GM13976 (cell line): Measurements from ENCODE around the gene CLEC17A.
"Not testable (repeated sequence)": the region's sequence is repeated elsewhere in the genome, so short reads cannot be mapped to it uniquely, and the experiment has no call there.

ENCODE experiments used
- DNase-seq: peaks from one replicate; pipeline ENCODE4 v3.0.0; 2012; ENCODE audit warnings: low spot score
- in situ Hi-C: fragments of 300-500 bp; cut with MboI; formaldehyde crosslinking; loops from one replicate; pipeline ENCODE4 v1.12.0; 2022; ENCODE audit warnings: low sequenced_read_pairs, mixed read lengths, inconsistent platforms; ENCODE audit not compliant: unreplicated experiment
- TF ChIP-seq, protein P1 (sequence below): IDR thresholded peaks from 2 replicates; pipeline ENCODE4 v1.5.1; 2012; ENCODE audit warnings: borderline replicate concordance, mild to moderate bottlenecking; ENCODE audit not compliant: insufficient read depth; ENCODE audit errors: extremely low read depth, missing control alignments, control extremely low read depth

CLEC17A gene

DNA sequence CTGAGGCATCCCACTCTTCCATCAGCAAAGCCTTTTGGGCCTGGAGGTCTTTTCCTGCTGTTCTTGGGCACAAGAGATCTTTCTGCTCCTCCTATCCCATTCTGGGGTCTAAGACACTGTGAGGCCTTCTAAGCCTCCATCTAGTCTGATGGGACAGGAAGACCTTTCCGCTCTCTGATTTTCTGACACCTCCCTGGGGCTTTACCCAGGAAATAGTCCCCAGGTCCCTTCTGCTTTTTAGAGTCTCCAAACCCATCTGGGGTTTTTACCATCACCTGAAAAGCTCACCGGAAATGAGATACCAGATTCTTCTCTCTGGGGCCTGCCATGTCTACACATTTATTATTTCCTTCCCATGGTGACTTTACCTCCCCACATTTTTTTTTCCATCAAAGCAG is 21.1 kb downstream of the CLEC17A start:
- peak; percentile 77 for DNase-seq
- in situ Hi-C loops: no loop called here
- TF ChIP-seq, protein P1, sequence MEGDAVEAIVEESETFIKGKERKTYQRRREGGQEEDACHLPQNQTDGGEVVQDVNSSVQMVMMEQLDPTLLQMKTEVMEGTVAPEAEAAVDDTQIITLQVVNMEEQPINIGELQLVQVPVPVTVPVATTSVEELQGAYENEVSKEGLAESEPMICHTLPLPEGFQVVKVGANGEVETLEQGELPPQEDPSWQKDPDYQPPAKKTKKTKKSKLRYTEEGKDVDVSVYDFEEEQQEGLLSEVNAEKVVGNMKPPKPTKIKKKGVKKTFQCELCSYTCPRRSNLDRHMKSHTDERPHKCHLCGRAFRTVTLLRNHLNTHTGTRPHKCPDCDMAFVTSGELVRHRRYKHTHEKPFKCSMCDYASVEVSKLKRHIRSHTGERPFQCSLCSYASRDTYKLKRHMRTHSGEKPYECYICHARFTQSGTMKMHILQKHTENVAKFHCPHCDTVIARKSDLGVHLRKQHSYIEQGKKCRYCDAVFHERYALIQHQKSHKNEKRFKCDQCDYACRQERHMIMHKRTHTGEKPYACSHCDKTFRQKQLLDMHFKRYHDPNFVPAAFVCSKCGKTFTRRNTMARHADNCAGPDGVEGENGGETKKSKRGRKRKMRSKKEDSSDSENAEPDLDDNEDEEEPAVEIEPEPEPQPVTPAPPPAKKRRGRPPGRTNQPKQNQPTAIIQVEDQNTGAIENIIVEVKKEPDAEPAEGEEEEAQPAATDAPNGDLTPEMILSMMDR: no peak

DNA sequence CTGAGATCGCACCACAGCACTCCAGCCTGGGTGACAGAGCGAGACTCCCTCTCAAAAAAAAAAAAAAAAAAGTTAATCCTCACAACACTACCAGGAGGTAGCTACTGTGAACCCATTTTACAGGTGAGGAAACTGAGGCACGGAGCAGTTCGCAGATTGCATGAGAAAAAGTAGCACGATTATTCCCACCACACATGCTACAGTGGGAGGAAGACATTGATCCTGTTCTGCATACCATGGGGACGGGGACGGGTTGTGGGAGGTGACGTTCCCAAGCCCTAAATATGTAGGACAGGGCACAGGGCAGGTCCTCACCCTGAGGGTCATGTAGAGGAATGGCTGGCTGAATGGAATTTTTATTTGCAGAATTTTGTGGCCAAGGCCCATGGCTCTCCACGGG is 23.7 kb downstream of the CLEC17A start:
- DNase-seq: no peak
- in situ Hi-C loops: no loop called here

DNA sequence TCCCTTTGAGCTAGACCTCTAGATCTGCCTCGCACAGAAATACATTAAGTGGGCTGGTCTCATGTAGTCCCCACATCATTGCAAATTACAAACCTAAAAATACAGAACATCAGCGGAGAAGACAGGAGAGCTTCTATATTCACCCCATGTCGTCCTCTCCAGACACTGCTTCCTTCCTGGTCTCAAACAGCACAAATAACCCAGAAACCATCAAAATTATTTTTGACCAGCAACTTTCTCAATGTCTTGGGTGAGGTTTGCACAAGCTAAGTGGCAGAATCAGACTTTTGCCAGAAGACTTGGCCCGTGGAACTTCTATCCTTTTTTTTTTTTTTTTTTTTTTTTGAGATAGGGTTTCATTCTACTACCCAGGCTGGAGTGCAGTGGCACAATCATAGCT is 28.2 kb downstream of the CLEC17A start:
- TF ChIP-seq, protein P1: no peak
- in situ Hi-C loops: no loop called here
- DNase-seq: no peak

More for the DNA sequence above, 23.7 kb downstream of the CLEC17A start:
- TF ChIP-seq, protein P1: no peak

DNA sequence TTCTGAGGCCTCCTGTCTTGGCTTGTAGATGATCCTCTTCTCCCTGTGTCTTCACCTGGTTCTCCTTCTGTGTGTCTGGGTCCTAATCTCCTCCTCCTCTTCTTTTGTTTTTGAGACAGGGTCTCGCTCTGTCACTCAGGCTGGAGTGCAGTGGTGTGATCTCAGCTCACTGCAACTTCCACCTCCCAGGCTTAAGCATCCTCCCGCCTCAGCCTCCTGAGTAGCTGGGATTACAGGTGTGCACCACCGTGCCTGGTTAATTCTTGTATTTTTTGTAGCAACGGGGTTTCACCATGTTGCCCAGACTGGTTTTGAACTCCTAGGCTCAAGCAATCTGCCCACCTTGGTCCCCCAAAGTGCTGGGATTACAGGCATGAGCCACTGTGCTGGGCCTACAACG is 29.4 kb downstream of the CLEC17A start:
- DNase-seq, in situ Hi-C loops: not testable (repeated sequence)

DNA sequence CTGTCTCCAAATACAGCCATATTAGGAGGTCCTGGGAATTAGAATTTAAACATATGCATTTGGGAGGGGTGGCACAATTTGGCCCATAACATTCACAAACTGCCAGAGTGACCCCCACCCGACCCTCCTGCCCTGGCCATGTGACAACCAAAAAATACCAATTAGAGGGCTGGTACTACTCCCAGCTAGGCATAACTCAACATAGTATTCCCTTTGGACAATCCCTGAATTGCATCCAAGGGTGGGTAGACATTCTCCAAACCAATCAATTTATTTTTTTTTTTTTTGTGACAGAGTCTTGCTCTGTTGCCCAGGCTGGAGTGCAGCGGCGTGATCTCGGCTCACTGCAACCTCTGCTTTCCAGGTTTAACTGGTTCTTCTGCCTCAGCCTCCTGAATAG is 29.8 kb downstream of the CLEC17A start:
- TF ChIP-seq, protein P1: no peak
- no peak for DNase-seq
- in situ Hi-C loops: no loop called here

DNA sequence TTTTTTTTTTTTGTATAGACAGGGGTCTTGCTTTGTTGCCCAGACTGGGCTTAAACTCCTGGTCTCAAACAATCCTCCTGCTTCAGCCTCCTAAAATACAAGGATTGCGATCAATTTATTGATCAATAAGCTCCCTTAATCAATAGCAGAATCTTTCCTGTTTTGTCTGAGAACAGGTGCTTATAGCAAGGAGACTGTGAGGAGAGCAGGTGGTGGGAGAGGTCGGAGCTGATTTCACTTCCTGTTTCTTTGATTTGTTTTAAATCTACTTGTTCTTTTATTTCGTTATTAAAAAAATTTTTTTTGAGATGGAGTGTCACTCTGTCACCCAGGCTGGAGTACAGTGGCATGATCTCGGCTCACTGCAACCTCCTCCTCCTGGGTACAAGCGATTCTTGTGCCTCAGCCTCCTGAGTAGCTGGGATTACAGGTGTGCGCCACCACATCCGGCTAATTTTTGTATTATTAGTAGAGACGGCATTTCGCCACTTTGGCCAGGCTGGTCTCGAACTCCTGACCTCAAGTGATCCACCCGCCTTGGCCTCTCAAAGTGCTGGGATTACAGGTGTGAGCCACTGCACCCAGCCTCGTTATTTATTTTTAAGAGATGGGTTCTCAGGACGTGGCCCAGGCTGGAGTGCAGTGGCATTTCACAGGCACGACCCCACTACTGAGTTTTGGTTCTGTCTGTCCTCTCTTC is 30.7 kb downstream of the CLEC17A start:
- in situ Hi-C loops, DNase-seq: not testable (repeated sequence)

DNA sequence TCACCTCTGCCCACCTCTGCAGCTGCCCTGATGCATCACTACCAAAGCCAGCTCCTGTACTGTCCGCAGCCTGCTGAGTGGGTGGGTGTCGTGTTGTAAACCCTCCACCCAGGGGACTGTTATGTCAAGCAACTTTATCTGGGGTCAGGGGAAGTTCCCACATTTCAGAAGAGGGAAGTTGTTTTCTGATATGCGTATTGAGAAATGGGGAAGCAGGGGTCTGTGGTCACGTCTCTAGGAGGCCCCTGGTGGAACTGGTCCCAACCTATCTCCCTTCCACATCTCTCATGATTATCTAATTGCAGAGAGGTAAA is 31.2 kb downstream of the CLEC17A start:
- TF ChIP-seq, protein P1: no peak
- in situ Hi-C loops: no loop called here
- peak; percentile 67 for DNase-seq

DNA sequence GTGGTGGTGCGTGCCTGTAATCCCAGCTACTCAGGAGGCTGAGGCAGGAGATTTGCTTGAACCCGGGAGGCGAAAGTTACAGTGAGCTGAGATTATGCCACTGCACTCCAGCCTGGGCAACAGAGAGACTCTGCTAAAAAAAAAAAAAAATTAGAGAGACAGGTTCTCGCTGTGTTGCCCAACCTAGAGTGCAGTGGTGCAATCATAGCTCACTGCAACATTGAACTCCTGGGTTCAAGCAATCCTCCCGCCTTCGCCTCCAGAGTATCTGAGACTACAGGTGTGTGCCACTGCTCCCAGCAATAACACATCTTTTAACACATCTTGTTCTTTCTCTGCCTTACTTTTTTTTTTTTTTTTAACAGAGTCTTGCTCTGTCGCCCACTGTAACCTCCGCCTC is 32.7 kb downstream of the CLEC17A start:
- TF ChIP-seq, protein P1: no peak
- in situ Hi-C loops: no loop called here
- no peak for DNase-seq
